Naive thymus-derived CD4-positive, alpha-beta T cell (primary cell): ENCODE results near the gene LMO7. TPM values are rescaled to one million over a fixed set of nuclear protein-coding genes. Genes with fewer than 3 reads are reported as not detected.

Experiments
- ATAC-seq: fragments of 150-1000 bp; cut with Tn5 transposase; 2 replicates; pipeline ENCODE4 v1.10.0; 2021; ENCODE audit warnings: mild to moderate bottlenecking, moderate library complexity
- CTCF ChIA-PET: fragments of 350-600 bp; sonication (Branson Sonifier 250); formaldehyde crosslinking; loops from one replicate; lab custom pipeline; 2021; ENCODE audit warnings: antibody characterized with exemption; lab: Charles Lee
- POLR2A ChIA-PET: fragments of 350-600 bp; sonication (Branson Sonifier 250); formaldehyde crosslinking; loops from one replicate; lab custom pipeline; 2021; ENCODE audit warnings: antibody characterized with exemption, inconsistent platforms; lab: Charles Lee
- DNase-seq, 9 donors: peaks; one replicate each; pipeline versions ENCODE4 v3.0.0 to v3.0.0-alpha.2; 2020 to 2022; ENCODE audit warnings: mixed read lengths in 1 of 9
- H3K27ac ChIP-seq: one replicate; pipeline ENCODE4 v1.7.0; 2013; ENCODE audit warnings: mild to moderate bottlenecking, low read depth, low read length, moderate library complexity
- H3K27me3 ChIP-seq, 2 donors: one replicate each; pipeline ENCODE4 v1.7.0; 2013; ENCODE audit warnings: low read length in 2 of 2, mild to moderate bottlenecking in 2 of 2, moderate library complexity in 2 of 2; ENCODE audit not compliant: control insufficient read depth in 2 of 2, insufficient read depth in 2 of 2
- H3K36me3 ChIP-seq, 3 experiments: 1 replicate in 2 of 3; 2 replicates in 1 of 3; pipeline ENCODE4 v1.7.0; 2013; ENCODE audit warnings: low read length in 3 of 3, mild to moderate bottlenecking in 3 of 3, moderate library complexity in 1 of 3; ENCODE audit not compliant: insufficient read depth in 3 of 3, control insufficient read depth in 2 of 3
- H3K4me1 ChIP-seq, 2 donors: one replicate each; pipeline ENCODE4 v1.7.0; 2013; ENCODE audit warnings: low read length in 2 of 2, mild to moderate bottlenecking in 2 of 2, moderate library complexity in 1 of 2; ENCODE audit not compliant: control insufficient read depth in 2 of 2, insufficient read depth in 2 of 2
- H3K4me3 ChIP-seq: 2 replicates; pipeline ENCODE4 v1.7.0; 2013; ENCODE audit warnings: mild to moderate bottlenecking, low read length
- H3K9me3 ChIP-seq, 3 experiments: 1 replicate in 2 of 3; 2 replicates in 1 of 3; pipeline ENCODE4 v1.7.0; 2013; ENCODE audit warnings: low read length in 3 of 3; ENCODE audit not compliant: control insufficient read depth in 2 of 3
- H3K27ac Mint-ChIP-seq, 9 donors: one replicate each; pipeline ENCODE4 v1.8.0; 2020 to 2022; ENCODE audit warnings: mixed read lengths in 9 of 9, mild to moderate bottlenecking in 8 of 9, moderate library complexity in 5 of 9, inconsistent platforms in 2 of 9
- H3K27me3 Mint-ChIP-seq, 5 donors: one replicate each; pipeline ENCODE4 v1.8.0; 2021 to 2022; ENCODE audit warnings: mixed read lengths in 5 of 5, mild to moderate bottlenecking in 1 of 5
- H3K36me3 Mint-ChIP-seq, 5 donors: one replicate each; pipeline ENCODE4 v1.8.0; 2020 to 2022; ENCODE audit warnings: mixed read lengths in 5 of 5, mild to moderate bottlenecking in 3 of 5, inconsistent platforms in 1 of 5
- H3K4me1 Mint-ChIP-seq, 7 donors: one replicate each; pipeline ENCODE4 v1.8.0; 2020 to 2022; ENCODE audit warnings: mixed read lengths in 7 of 7, mild to moderate bottlenecking in 3 of 7, inconsistent platforms in 1 of 7
- H3K4me3 Mint-ChIP-seq, 10 donors: one replicate each; pipeline ENCODE4 v1.8.0; 2020 to 2022; ENCODE audit warnings: mild to moderate bottlenecking in 10 of 10, mixed read lengths in 10 of 10, moderate library complexity in 6 of 10, inconsistent platforms in 2 of 10
- H3K9me3 Mint-ChIP-seq, 11 donors: one replicate each; pipeline ENCODE4 v1.8.0; 2020 to 2022; ENCODE audit warnings: mixed read lengths in 11 of 11, mild to moderate bottlenecking in 4 of 11, inconsistent platforms in 1 of 11, moderate library complexity in 1 of 11
- intact Hi-C, 2 donors: fragments of 100-400 bp; cut with micrococcal nuclease; formaldehyde crosslinking; loops; one replicate each; pipeline ENCODE4 v1.15.1; 2023
- polyA plus RNA-seq, 2 donors: library from polyadenylated mRNA; unstranded; fragments of 300-500 nt; fragmentation: Illumina TruSeq; gene quantifications; one replicate each; pipeline ENCODE4 v1.2.3, GENCODE V29; 2021
- total RNA-seq, 6 experiments: library from RNA in 5 of 6; stranded (reverse) in 5 of 6; gene quantifications; 1 replicate in 5 of 6; 2 replicates in 1 of 6; pipeline ENCODE4 v1.2.3 and lab custom pipeline; 2021 to 2026

The LMO7 gene
- total and polyA plus RNA-seq, 7 experiments from 2014 or later = 18.0 to 68.1 (median 37.8) TPM

- Histone ChIP-seq H3K27me3 (no peaks in the 10 kb centered on the region), H3K9me3 (no peaks in the 10 kb centered on the region), H3K27ac (no peak overlapping the region), H3K4me3 (no peak overlapping the region), H3K4me1 (peaks cover 0 to 28% of the 10 kb centered on the region in 2 donors), H3K36me3 (peaks cover 0 to 13% (median 0%) of the 10 kb centered on the region in 3 experiments)
- ChIA-PET POLR2A (interaction anchor here (7.2 kb wide), 1 partner anchor 37 kb away, joined by 81 read pairs; no protein-coding TSS in a partner anchor), CTCF (interaction anchor here (1.0 kb wide), 1 partner anchor 38 kb away, joined by 4 read pairs; no protein-coding TSS in a partner anchor)
- ATAC-seq (no peak), DNase-seq (peak in 1 of 9 donors; percentile 8)
- Mint-ChIP-seq H3K4me1 (peaks cover 13 to 73% (median 48%) of the 10 kb centered on the region in 7 donors), H3K4me3 (peak overlapping the region in 2 of 10 donors; percentile 3 to 20), H3K27me3 (no peaks in the 10 kb centered on the region), H3K27ac (peak overlapping the region in 6 of 9 donors; percentile 25 to 77 (median 44)), H3K9me3 (peaks cover 0 to 6% (median 0%) of the 10 kb centered on the region in 11 donors), H3K36me3 (peaks cover 15 to 57% (median 44%) of the 10 kb centered on the region in 5 donors)
- intact Hi-C loops = no loop called here
Measured at GRCh38 chr13:75798353-75799255, 162.5 kb downstream of the LMO7 start.

- H3K36me3 Mint-ChIP-seq = peaks cover 18 to 66% (median 53%) of the 10 kb centered on the region in 5 donors
- peak overlapping the region in 8 of 9 donors; percentile 13 to 91 (median 50) for H3K27ac Mint-ChIP-seq
- no peak for ATAC-seq
- Histone ChIP-seq H3K4me1 (peaks cover 0 to 34% of the 10 kb centered on the region in 2 donors), H3K36me3 (peaks cover 0 to 13% (median 0%) of the 10 kb centered on the region in 3 experiments), H3K27me3 (no peaks in the 10 kb centered on the region), H3K4me3 (no peak overlapping the region), H3K9me3 (no peaks in the 10 kb centered on the region), H3K27ac (no peak overlapping the region)
- POLR2A ChIA-PET = interaction anchor here (7.2 kb wide), 1 partner anchor 39 kb away, joined by 81 read pairs; no protein-coding TSS in a partner anchor
- intact Hi-C loops = loop anchor here (5.0 kb wide), 3 partner anchors 42 to 1192 kb away; partner anchors contain the start of gene CLN5 (in 1 of the 2)
- peak overlapping the region in 4 of 10 donors; percentile 3 to 78 (median 18) for H3K4me3 Mint-ChIP-seq
- no peaks in the 10 kb centered on the region for H3K27me3 Mint-ChIP-seq
- no peak for DNase-seq
- CTCF ChIA-PET = no interaction called here
- H3K9me3 Mint-ChIP-seq = peaks cover 0 to 2% (median 0%) of the 10 kb centered on the region in 11 donors
- H3K4me1 Mint-ChIP-seq = peaks cover 15 to 77% (median 50%) of the 10 kb centered on the region in 7 donors
Measured at GRCh38 chr13:75800545-75800944, 164.4 kb downstream of the LMO7 start.

GRCh38 chr13:75801388-75801945 is 165.3 kb downstream of the LMO7 start:
- peak overlapping the region in 3 of 10 donors; percentile 37 to 78 (median 59) for H3K4me3 Mint-ChIP-seq
- H3K36me3 Mint-ChIP-seq = peaks cover 16 to 68% (median 57%) of the 10 kb centered on the region in 5 donors
- Histone ChIP-seq H3K4me3 (no peak overlapping the region), H3K4me1 (peaks cover 0 to 34% of the 10 kb centered on the region in 2 donors), H3K27me3 (no peaks in the 10 kb centered on the region), H3K36me3 (peaks cover 0 to 18% (median 3%) of the 10 kb centered on the region in 3 experiments), H3K9me3 (no peaks in the 10 kb centered on the region), H3K27ac (no peak overlapping the region)
- H3K27ac Mint-ChIP-seq = peak overlapping the region in 8 of 9 donors; percentile 19 to 97 (median 88)
- ChIA-PET POLR2A (interaction anchor here (0.7 to 7.2 kb wide), 3 partner anchors 9 to 40 kb away, joined by 3 to 81 read pairs (median 3); no protein-coding TSS in a partner anchor), CTCF (interaction anchor here (0.7 to 0.8 kb wide), 2 partner anchors 35 to 494 kb away, joined by 3 to 4 read pairs; no protein-coding TSS in a partner anchor)
- ATAC-seq (no peak), DNase-seq (no peak)
- H3K4me1 Mint-ChIP-seq = peaks cover 15 to 78% (median 50%) of the 10 kb centered on the region in 7 donors
- no peaks in the 10 kb centered on the region for H3K9me3 Mint-ChIP-seq
- H3K27me3 Mint-ChIP-seq = no peaks in the 10 kb centered on the region
- intact Hi-C loops = loop anchor here (5.0 kb wide), 3 partner anchors 41 to 1191 kb away; partner anchors contain the start of gene CLN5 (in 1 of the 2)

- peaks cover 0 to 16% (median 3%) of the 10 kb centered on the region in 3 experiments for H3K36me3 ChIP-seq
- Mint-ChIP-seq H3K36me3 (peaks cover 11 to 65% (median 54%) of the 10 kb centered on the region in 5 donors), H3K9me3 (no peaks in the 10 kb centered on the region), H3K27me3 (no peaks in the 10 kb centered on the region), H3K27ac (peak overlapping the region; percentile 53 to 97 (median 91)), H3K4me3 (peak overlapping the region; percentile 6 to 85 (median 70)), H3K4me1 (peaks cover 15 to 79% (median 50%) of the 10 kb centered on the region in 7 donors)
- ChIA-PET POLR2A (interaction anchor here (0.8 to 7.2 kb wide), 2 partner anchors 36 to 41 kb away, joined by 3 to 81 read pairs; no protein-coding TSS in a partner anchor), CTCF (interaction anchor here (1.4 kb wide), 1 partner anchor 13 kb away, joined by 3 read pairs; no protein-coding TSS in a partner anchor)
- no peaks in the 10 kb centered on the region for H3K9me3 ChIP-seq
- DNase-seq (peak in 3 of 9 donors; percentile 4 to 14 (median 7)), ATAC-seq (no peak)
- H3K4me3 ChIP-seq = no peak overlapping the region
- peak overlapping the region; percentile 60 for H3K27ac ChIP-seq
- intact Hi-C loops = loop anchor here (2.0 to 5.0 kb wide), 5 partner anchors 13 to 1190 kb away; partner anchors contain the start of gene CLN5 (in 1 of the 2)
- H3K27me3 ChIP-seq = no peaks in the 10 kb centered on the region
- peaks cover 0 to 34% of the 10 kb centered on the region in 2 donors for H3K4me1 ChIP-seq
Measured at GRCh38 chr13:75802161-75802560, 166.0 kb downstream of the LMO7 start.

- H3K4me1 Mint-ChIP-seq = peaks cover 15 to 70% (median 49%) of the 10 kb centered on the region in 7 donors
- peaks cover 0 to 14% (median 3%) of the 10 kb centered on the region in 3 experiments for H3K36me3 ChIP-seq
- DNase-seq = peak in 7 of 9 donors; percentile 40 to 68 (median 62)
- H3K4me3 ChIP-seq = peak overlapping the region; percentile 4
- ChIA-PET POLR2A (interaction anchor here (0.6 to 7.2 kb wide), 4 partner anchors 9 to 1317 kb away, joined by 3 to 81 read pairs (median 3); no protein-coding TSS in a partner anchor), CTCF (interaction anchor here (0.9 to 1.4 kb wide), 4 partner anchors 14 to 107 kb away, joined by 3 to 7 read pairs (median 5); no protein-coding TSS in a partner anchor)
- ATAC-seq = peak; percentile 95
- H3K9me3 Mint-ChIP-seq = no peaks in the 10 kb centered on the region
- H3K27ac Mint-ChIP-seq = peak overlapping the region in 8 of 9 donors; percentile 88 to 97 (median 92)
- H3K27me3 ChIP-seq = no peaks in the 10 kb centered on the region
- peak overlapping the region; percentile 4 to 85 (median 78) for H3K4me3 Mint-ChIP-seq
- H3K9me3 ChIP-seq = no peaks in the 10 kb centered on the region
- H3K4me1 ChIP-seq = peaks cover 0 to 33% of the 10 kb centered on the region in 2 donors
- H3K27ac ChIP-seq = peak overlapping the region; percentile 60
- peaks cover 5 to 64% (median 55%) of the 10 kb centered on the region in 5 donors for H3K36me3 Mint-ChIP-seq
- intact Hi-C loops = loop anchor here (1.0 to 5.0 kb wide), 7 partner anchors 14 to 1189 kb away; partner anchors contain the start of gene CLN5 (in 1 of the 2)
- no peaks in the 10 kb centered on the region for H3K27me3 Mint-ChIP-seq
Measured at GRCh38 chr13:75803164-75803611, 167.1 kb downstream of the LMO7 start.
